ENCODE data around the gene LIMD2.

The LIMD2 gene

DNA sequence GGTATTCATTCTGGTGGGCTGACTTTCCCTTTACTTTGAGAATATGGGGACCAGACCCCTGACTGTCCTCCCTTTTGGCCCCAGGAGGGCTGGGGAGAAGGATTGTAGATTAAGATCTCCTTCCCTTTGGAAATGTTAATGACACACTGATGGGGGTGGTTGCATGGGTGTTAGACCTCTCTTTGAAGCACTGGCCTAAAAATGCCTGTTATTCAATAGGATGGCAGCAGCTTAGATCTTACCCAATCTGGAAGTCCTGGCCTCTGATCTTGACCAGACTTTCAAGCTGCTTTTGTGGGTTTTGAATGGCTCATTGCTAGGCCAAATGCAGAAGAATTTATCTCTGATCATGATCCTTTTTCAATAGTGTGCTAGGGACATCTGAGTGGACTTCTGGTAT, 52.0 kb downstream of the LIMD2 start:
- peaks cover 4% of the 10 kb centered on the region for H3K4me1 ChIP-seq (ENCODE audit: insufficient read depth, low read length, poor library complexity, severe bottlenecking)
- TF ChIP-seq EZH2phosphoT487 (IDR thresholded peaks at IDR 0.05; ENCODE audit: borderline replicate concordance) = no peak
- TF ChIP-seq, protein P1, sequence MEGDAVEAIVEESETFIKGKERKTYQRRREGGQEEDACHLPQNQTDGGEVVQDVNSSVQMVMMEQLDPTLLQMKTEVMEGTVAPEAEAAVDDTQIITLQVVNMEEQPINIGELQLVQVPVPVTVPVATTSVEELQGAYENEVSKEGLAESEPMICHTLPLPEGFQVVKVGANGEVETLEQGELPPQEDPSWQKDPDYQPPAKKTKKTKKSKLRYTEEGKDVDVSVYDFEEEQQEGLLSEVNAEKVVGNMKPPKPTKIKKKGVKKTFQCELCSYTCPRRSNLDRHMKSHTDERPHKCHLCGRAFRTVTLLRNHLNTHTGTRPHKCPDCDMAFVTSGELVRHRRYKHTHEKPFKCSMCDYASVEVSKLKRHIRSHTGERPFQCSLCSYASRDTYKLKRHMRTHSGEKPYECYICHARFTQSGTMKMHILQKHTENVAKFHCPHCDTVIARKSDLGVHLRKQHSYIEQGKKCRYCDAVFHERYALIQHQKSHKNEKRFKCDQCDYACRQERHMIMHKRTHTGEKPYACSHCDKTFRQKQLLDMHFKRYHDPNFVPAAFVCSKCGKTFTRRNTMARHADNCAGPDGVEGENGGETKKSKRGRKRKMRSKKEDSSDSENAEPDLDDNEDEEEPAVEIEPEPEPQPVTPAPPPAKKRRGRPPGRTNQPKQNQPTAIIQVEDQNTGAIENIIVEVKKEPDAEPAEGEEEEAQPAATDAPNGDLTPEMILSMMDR (conservative IDR thresholded peaks at IDR 0.05; ENCODE audit: low read length) = no peak
- no peaks in the 10 kb centered on the region for H4K20me1 ChIP-seq (ENCODE audit: insufficient read depth, low read length, poor library complexity, severe bottlenecking)
- peaks cover 2% of the 10 kb centered on the region; the same call in 1 of the 2 replicates for H3F3A ChIP-seq (ENCODE audit: low read depth)
- H3K9me2 ChIP-seq (replicated peaks; ENCODE audit: low read depth, low read length) = no peaks in the 10 kb centered on the region
- H3K4me3 ChIP-seq (ENCODE audit: low read length, poor library complexity, severe bottlenecking) = no peak overlapping the region
- peaks cover 28% of the 10 kb centered on the region; the same call in 1 of the 2 replicates for H3K36me3 ChIP-seq (ENCODE audit: insufficient read depth, low read length)
- no peaks in the 10 kb centered on the region for H3K9me3 ChIP-seq (ENCODE audit: insufficient read depth, low read depth, low read length)
- H3K4me2 ChIP-seq (ENCODE audit: low read depth, low read length, poor library complexity, severe bottlenecking) = no peak overlapping the region
- no peaks in the 10 kb centered on the region for H3K79me2 ChIP-seq (ENCODE audit: insufficient read depth, low read length)
- no peak overlapping the region for H3K9ac ChIP-seq (ENCODE audit: low read depth, low read length, poor library complexity, severe bottlenecking)
- no peaks in the 10 kb centered on the region for H3K27me3 ChIP-seq (ENCODE audit: insufficient read depth, low read length, poor library complexity, severe bottlenecking)
- H2AFZ ChIP-seq (ENCODE audit: low read length) = no peak overlapping the region

DNA sequence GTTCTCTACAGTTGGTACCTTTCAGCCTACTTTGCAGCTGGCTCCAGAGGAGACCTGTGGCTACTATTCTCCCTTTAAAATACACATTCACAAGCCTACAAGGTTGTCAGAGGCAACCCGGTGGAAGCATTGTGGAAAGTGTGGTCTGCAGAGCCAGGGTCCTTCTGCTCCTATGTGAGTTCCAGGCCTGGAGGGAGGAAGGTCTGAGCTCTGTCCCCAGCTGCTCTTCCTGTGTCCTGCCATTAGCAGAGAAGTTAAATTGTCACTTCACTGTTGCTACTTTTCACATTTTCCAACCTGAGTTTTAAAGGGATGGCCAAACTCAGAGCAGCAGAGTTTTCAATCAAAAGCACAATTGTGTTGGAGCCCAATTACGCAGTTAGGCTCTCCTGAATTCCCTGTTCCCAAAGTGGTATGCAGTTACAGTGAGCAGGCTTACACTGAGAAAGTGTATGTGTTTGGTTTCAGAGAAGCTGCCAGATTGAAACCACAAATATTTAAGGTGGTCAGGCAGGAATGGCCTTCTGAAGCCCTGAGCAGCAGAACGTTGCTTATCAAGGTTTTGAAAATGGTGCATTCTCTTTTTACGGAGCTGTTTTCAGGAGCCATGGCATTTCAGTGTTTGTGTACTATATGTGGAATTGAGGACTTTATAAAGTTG, 52.7 kb downstream of the LIMD2 start:
- H3K79me2 ChIP-seq (ENCODE audit: insufficient read depth, low read length) = no peaks in the 10 kb centered on the region
- peaks cover 20% of the 10 kb centered on the region; the same call in 1 of the 2 replicates for H3K36me3 ChIP-seq (ENCODE audit: insufficient read depth, low read length)
- H3K4me2 ChIP-seq (ENCODE audit: low read depth, low read length, poor library complexity, severe bottlenecking) = no peak overlapping the region
- no peaks in the 10 kb centered on the region for H3K9me3 ChIP-seq (ENCODE audit: insufficient read depth, low read depth, low read length)
- H3K4me3 ChIP-seq (ENCODE audit: low read length, poor library complexity, severe bottlenecking) = no peak overlapping the region
- no peak overlapping the region for H3K9ac ChIP-seq (ENCODE audit: low read depth, low read length, poor library complexity, severe bottlenecking)
- no peaks in the 10 kb centered on the region for H3K9me2 ChIP-seq (replicated peaks; ENCODE audit: low read depth, low read length)
- TF ChIP-seq, protein P1 (conservative IDR thresholded peaks at IDR 0.05; ENCODE audit: low read length) = no peak
- no peak for TF ChIP-seq EZH2phosphoT487 (IDR thresholded peaks at IDR 0.05; ENCODE audit: borderline replicate concordance)
- H3K27me3 ChIP-seq (ENCODE audit: insufficient read depth, low read length, poor library complexity, severe bottlenecking) = no peaks in the 10 kb centered on the region
- no peaks in the 10 kb centered on the region for H4K20me1 ChIP-seq (ENCODE audit: insufficient read depth, low read length, poor library complexity, severe bottlenecking)
- H3K4me1 ChIP-seq (ENCODE audit: insufficient read depth, low read length, poor library complexity, severe bottlenecking) = peaks cover 4% of the 10 kb centered on the region
- H2AFZ ChIP-seq (ENCODE audit: low read length) = no peak overlapping the region
- H3F3A ChIP-seq (ENCODE audit: low read depth) = peaks cover 2% of the 10 kb centered on the region; the same call in 1 of the 2 replicates

DNA sequence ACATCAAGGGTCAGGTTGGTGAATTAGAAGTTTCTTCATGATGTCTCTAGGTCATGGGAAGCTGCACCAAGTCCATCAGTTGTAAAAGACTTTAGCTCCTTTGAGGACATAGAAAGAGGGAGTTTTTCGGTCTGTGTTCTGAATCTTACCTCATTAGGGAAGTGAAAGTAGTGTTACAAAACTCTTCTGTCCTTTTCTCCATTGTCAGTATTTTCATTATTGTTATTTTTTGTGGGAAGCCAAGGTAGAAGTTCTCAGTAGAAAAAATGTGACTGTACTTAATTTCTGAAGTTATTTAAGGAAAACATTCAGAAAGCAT, 53.5 kb downstream of the LIMD2 start:
- H3K9ac ChIP-seq (ENCODE audit: low read depth, low read length, poor library complexity, severe bottlenecking) = no peak overlapping the region
- peaks cover 4% of the 10 kb centered on the region for H3K4me1 ChIP-seq (ENCODE audit: insufficient read depth, low read length, poor library complexity, severe bottlenecking)
- peaks cover 2% of the 10 kb centered on the region; the same call in 1 of the 2 replicates for H3F3A ChIP-seq (ENCODE audit: low read depth)

More for the DNA sequence above, 53.5 kb downstream of the LIMD2 start:
- Histone ChIP-seq H3K4me2 (ENCODE audit: low read depth, low read length, poor library complexity, severe bottlenecking) (no peak overlapping the region), H3K4me3 (ENCODE audit: low read length, poor library complexity, severe bottlenecking) (no peak overlapping the region), H3K36me3 (ENCODE audit: insufficient read depth, low read length) (peaks cover 20% of the 10 kb centered on the region; the same call in 1 of the 2 replicates), H3K9me3 (ENCODE audit: insufficient read depth, low read depth, low read length) (no peaks in the 10 kb centered on the region), H3K79me2 (ENCODE audit: insufficient read depth, low read length) (no peaks in the 10 kb centered on the region), H3K27me3 (ENCODE audit: insufficient read depth, low read length, poor library complexity, severe bottlenecking) (no peaks in the 10 kb centered on the region), H4K20me1 (ENCODE audit: insufficient read depth, low read length, poor library complexity, severe bottlenecking) (no peaks in the 10 kb centered on the region), H2AFZ (ENCODE audit: low read length) (no peak overlapping the region), H3K9me2 (replicated peaks; ENCODE audit: low read depth, low read length) (no peaks in the 10 kb centered on the region)
- no peak for TF ChIP-seq EZH2phosphoT487 (IDR thresholded peaks at IDR 0.05; ENCODE audit: borderline replicate concordance)
- TF ChIP-seq, protein P1 (conservative IDR thresholded peaks at IDR 0.05; ENCODE audit: low read length) = no peak

Data from Loucy (cell line).